HK-2 (cell line): ENCODE data around the gene ARG2.
A peak's percentile ranks its signal among the peaks of the same experiment; 100 is the strongest.
"Not testable (repeated sequence)": the region's sequence is repeated elsewhere in the genome, so short reads cannot be mapped to it uniquely, and the experiment has no call there.

Experiments
- DNase-seq: peaks from one replicate; pipeline ENCODE4 v3.0.0-alpha.2; 2018; ENCODE audit not compliant: unreplicated experiment

Gene ARG2

GRCh38 chr14:67584978-67585377 is 34.7 kb upstream of the ARG2 start:
- DNase-seq: no peak

- no peak for DNase-seq
These were observed 33.4 kb upstream of the ARG2 start for GRCh38 chr14:67586369-67586768.

- DNase-seq: no peak
These were observed 30.4 kb upstream of the ARG2 start for GRCh38 chr14:67589204-67589770.

- DNase-seq: not testable (repeated sequence)
These were observed 26.1 kb upstream of the ARG2 start for GRCh38 chr14:67593650-67594049.

- no peak for DNase-seq
These were observed 24.3 kb upstream of the ARG2 start for GRCh38 chr14:67595392-67595791.

GRCh38 chr14:67599698-67600561 is 19.8 kb upstream of the ARG2 start, which contains the start of gene PIGH:
Gene PIGH (minus strand): TSS chr14:67600268. CDS start chr14:67600203, 65 bp downstream.
- DNase-seq: peak; percentile 91

- DNase-seq: not testable (repeated sequence)
These were observed 19.2 kb upstream of the ARG2 start for GRCh38 chr14:67600562-67600974.

GRCh38 chr14:67602076-67602475 is 17.6 kb upstream of the ARG2 start:
- no peak for DNase-seq

- no peak for DNase-seq
These were observed 16.6 kb upstream of the ARG2 start for GRCh38 chr14:67602995-67603545.

GRCh38 chr14:67607646-67608045 is 12.1 kb upstream of the ARG2 start:
- no peak for DNase-seq

GRCh38 chr14:67609642-67610310 is 9.9 kb upstream of the ARG2 start:
- no peak for DNase-seq

GRCh38 chr14:67610491-67610890 is 9.2 kb upstream of the ARG2 start:
- DNase-seq: no peak

- DNase-seq: no peak
These were observed 1.1 kb upstream of the ARG2 start for GRCh38 chr14:67618617-67619063.

GRCh38 chr14:67620217-67620785 is 581 bp downstream of the ARG2 start:
- no peak for DNase-seq

GRCh38 chr14:67622675-67623074 is 3.0 kb downstream of the ARG2 start:
- DNase-seq: peak; percentile 35

- no peak for DNase-seq
These were observed 3.4 kb downstream of the ARG2 start for GRCh38 chr14:67623114-67623513.

- not testable (repeated sequence) for DNase-seq
These were observed 6.4 kb downstream of the ARG2 start for GRCh38 chr14:67626131-67626530.

GRCh38 chr14:67627519-67627918 is 7.8 kb downstream of the ARG2 start:
- DNase-seq: no peak

GRCh38 chr14:67630186-67630585 is 10.5 kb downstream of the ARG2 start:
- no peak for DNase-seq

- no peak for DNase-seq
These were observed 11.2 kb downstream of the ARG2 start for GRCh38 chr14:67630938-67631337.

- no peak for DNase-seq
These were observed 13.9 kb downstream of the ARG2 start for GRCh38 chr14:67633451-67634147.
